ENCODE measurements around the gene SETD1A.
A peak's percentile ranks its signal among the peaks of the same experiment; 100 is the strongest.

Gene SETD1A

DNA sequence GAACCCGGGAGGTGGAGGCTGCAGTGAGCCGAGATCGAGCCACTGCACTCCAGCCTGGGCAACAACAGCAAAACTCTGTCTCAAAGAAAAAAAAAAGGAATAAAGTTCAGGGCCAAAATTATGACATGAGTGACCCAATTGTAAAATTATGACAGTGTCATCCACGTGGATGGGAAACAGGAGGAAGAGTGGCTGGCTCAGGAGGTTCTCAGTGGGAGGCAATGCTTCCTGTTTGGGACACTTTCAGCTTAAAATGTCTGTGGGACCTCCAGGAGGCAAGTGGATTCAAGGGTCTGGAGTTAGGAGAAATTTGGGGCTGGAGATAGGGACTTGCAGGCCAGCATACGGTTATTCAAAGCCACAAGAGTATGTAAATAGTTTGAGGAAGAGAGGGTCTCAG lies 67.8 kb downstream of the SETD1A start:
- DNase-seq = no peak

DNA sequence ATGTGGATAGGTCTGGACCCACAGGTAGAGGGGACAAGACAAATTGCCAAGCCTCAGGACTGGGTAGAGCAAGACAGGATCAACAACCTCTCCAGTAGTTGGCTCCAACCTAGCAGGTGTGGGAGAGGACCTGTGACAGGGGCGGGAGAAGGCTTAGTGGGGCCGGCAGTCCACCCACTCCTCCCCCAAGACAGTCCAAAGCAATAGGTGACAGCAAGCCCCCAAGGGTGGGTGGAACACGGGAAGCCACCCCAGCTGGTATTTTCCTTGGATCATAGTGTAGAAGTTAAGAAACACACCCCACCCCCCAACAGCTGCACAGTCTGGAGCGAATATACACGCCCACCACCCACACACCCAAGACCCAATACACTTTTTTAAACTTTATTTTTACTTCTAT lies 71.7 kb downstream of the SETD1A start:
- DNase-seq = no peak

DNA sequence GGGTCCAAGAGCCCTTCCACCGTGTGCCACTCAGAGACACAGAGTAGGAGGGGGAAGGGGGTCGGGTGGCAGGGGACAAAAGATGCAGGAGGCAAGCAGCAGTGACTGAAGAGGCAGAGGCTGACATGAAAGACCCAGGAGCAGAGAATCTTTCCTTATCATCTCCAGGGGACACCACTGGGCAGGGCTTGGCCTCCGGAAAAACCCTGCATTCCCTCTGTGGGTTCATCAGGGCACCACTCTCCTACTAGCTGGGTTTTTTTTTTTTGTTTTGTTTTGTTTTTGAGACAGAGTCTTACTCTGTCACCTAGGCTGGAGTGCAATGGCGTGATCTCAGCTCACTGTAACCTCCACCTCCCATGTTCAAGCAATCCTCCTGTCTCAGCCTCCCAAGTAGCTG lies 73.7 kb downstream of the SETD1A start:
- DNase-seq = no peak

DNA sequence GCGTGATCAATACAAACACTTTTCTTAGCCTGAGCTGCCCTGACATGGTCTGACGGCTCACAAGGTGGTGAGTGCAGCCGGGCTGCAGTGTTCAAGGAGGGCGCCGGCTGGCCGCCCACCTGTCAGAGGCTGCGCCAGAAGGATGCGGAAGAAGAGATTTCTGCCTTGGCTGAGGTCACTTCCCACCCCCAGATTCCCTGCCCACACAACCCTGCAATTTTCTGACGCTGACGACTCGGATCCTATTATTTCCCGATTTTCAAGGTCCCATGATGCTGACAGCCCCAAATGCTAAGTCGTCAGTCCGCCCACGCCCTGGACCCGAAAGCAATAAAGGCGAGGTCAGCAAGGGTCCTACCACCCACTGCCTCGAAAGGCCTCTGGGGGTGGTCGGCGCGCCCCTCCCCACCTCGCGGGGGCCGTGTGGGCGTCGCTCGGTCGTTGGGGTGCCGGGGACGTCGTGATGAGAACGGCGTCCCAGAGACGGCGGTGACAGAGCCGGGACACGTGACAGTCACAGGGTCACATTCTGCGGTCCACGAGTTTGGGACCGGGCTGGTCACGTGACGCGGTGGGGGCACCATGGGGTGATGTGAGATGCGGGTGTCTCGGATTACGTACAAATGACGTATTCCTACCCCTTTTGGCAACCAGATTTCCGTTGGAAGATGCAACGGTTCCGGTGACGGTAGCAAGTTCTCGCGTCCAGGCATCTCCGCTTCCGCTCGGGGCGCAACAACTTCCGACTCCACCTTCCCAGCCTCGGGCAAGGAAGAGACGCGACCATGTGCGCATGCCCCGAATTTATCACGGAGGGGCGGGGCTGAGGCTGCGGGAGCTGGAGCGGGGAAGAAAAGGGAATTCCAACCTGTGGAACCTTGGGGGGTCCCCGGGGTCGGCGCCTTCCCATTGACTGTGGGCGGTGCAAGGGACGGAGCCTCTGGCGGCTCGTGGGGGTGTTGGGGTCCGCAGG lies 75.5 kb downstream of the SETD1A start, which contains the start of gene STX4:
Gene STX4, plus strand, starts transcription at position 823 of the 973 bp plus-strand sequence. CDS start 248 bp downstream, outside the sequence.
- DNase-seq = peak; percentile 98

DNA sequence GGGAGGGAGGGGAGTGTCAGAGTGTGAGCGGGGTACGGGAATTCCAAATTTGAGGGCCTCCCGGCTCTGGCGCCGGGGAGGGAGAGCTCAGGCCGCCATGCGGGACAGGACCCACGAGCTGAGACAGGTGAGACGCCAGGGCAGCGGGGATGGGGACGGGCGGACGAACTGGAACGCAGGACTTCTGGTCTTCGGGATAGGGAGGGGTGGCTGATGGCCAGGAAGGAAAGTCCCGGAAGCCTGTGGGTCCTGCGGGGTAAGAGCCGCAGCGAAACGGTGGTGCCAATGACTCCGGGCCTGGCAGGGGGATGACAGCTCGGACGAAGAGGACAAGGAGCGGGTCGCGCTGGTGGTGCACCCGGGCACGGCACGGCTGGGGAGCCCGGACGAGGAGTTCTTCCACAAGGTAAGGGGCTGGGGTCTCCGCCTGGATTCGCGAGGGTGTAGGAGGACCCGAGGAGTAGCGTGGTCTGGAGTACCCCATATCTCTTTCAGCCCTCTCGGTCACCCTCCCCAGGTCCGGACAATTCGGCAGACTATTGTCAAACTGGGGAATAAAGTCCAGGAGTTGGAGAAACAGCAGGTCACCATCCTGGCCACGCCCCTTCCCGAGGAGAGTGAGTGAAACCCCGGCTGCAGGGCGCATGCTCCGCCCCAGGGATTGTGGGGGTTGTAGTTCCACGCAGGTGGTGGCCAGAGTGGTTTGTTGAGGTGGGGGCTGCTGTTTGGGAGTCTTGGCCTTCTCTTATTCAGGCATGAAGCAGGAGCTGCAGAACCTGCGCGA lies 76.3 kb downstream of the SETD1A start:
- peak; percentile 92 for DNase-seq

Data from CD4-positive, alpha-beta T cell treated with Interleukin-17A for 4 hours (primary cell).